Upper lobe of left lung (tissue), 6 donors: ENCODE measurements around the gene CXCR3. TPM values are rescaled to one million over a fixed set of nuclear protein-coding genes. Genes with fewer than 3 reads are reported as not detected.

Experiments used
- ATAC-seq, 2 donors: fragments of 200-7000 bp; cut with Tn5 transposase; one replicate each; pipeline ENCODE4 v1.9.1; 2022; ENCODE audit warnings: mild to moderate bottlenecking in 2 of 2, moderate library complexity in 2 of 2; ENCODE audit not compliant: low FRiP score in 2 of 2
- DNase-seq, 2 donors: peaks; one replicate each; pipeline ENCODE4 v3.0.0-alpha.2; 2019 to 2020
- H3K27ac ChIP-seq, 4 donors: fragments of 200-600 bp; sonication (generic); one replicate each; pipeline ENCODE4 v1.5.1; 2016 to 2019
- H3K27me3 ChIP-seq, 4 donors: fragments of 200-600 bp; sonication (generic); one replicate each; pipeline ENCODE4 v1.5.1; 2017 to 2019
- H3K36me3 ChIP-seq, 4 donors: fragments of 200-600 bp; sonication (generic); one replicate each; pipeline ENCODE4 v1.5.1; 2016 to 2019
- H3K4me1 ChIP-seq, 4 donors: fragments of 200-600 bp; sonication (generic); one replicate each; pipeline ENCODE4 v1.5.1; 2018 to 2019
- H3K4me3 ChIP-seq, 4 donors: fragments of 200-600 bp; sonication (generic); one replicate each; pipeline ENCODE4 v1.5.1; 2017 to 2019; ENCODE audit warnings: mild to moderate bottlenecking in 2 of 4, moderate library complexity in 1 of 4
- H3K9me3 ChIP-seq, 4 donors: fragments of 200-600 bp; sonication (generic); one replicate each; pipeline ENCODE4 v1.5.1; 2018 to 2019
- EP300 ChIP-seq, 4 donors: sonication (generic); formaldehyde crosslinking; IDR thresholded peaks; one replicate each; pipeline ENCODE4 v1.5.1; 2017; ENCODE audit warnings: antibody characterized with exemption in 4 of 4, control low read depth in 2 of 4
- POLR2A ChIP-seq, 4 donors: fragments of 450-650 bp; IDR thresholded peaks; one replicate each; pipeline ENCODE4 v1.5.1; 2016 to 2017; ENCODE audit warnings: antibody characterized with exemption in 4 of 4, mild to moderate bottlenecking in 2 of 4
- POLR2AphosphoS5 ChIP-seq, 2 donors: sonication (generic); formaldehyde crosslinking; IDR thresholded peaks; one replicate each; pipeline ENCODE4 v1.5.1; 2017; ENCODE audit warnings: antibody characterized with exemption in 2 of 2
- WGBS, 2 donors: methylation state at CpG; one replicate each; pipeline ENCODE4 v1.1.5; 2017 to 2018; 5-methylcytosine and 5-hydroxymethylcytosine counted together
- total RNA-seq, 6 donors: library from RNA; depleted of rRNA in 4 of 6; stranded (reverse); fragments of >200 nt in 4 of 6; gene quantifications; one replicate each; pipeline versions ENCODE4 v1.1.0 to v1.2.1, GENCODE V29; 2016 to 2021
- TF ChIP-seq, protein P1 (sequence below), 6 experiments: fragments of 450-650 bp in 4 of 6; fragments of 200-600 bp in 2 of 6; sonication (generic) in 2 of 6; IDR thresholded peaks; one replicate each; pipeline ENCODE4 v1.5.1; 2016 to 2019; ENCODE audit warnings: antibody characterized with exemption in 6 of 6
- donor health status: DM: no; HTN: no; CAD: no; lungs with moderate emphysema.
- donor health status: DM: no; HTN: yes; CAD: no; lungs with severe emphysema.

CXCR3 gene
- total RNA-seq, 6 donors from 2014 or later, result 0.76 to 5.2 (median 0.97) TPM; not detected in 1

GRCh38 chrX:71625471-71625870 lies 7.2 kb upstream of the CXCR3 start:
- Histone ChIP-seq H3K36me3 (no peaks in the 10 kb centered on the region), H3K4me1 (peaks cover 11 to 32% (median 18%) of the 10 kb centered on the region in 4 donors), H3K9me3 (no peaks in the 10 kb centered on the region), H3K27me3 (no peaks in the 10 kb centered on the region), H3K4me3 (no peak overlapping the region), H3K27ac (no peak overlapping the region)
- WGBS, 2 donors, result 88 to 89% methylated on average over 5 of the region's 5 CpGs
- ATAC-seq (no peak), DNase-seq (no peak)
- TF ChIP-seq EP300 (IDR thresholded peaks at IDR 0.05) (no peak), POLR2AphosphoS5 (IDR thresholded peaks at IDR 0.05) (no peak), POLR2A (IDR thresholded peaks at IDR 0.05) (no peak)
- TF ChIP-seq, protein P1, sequence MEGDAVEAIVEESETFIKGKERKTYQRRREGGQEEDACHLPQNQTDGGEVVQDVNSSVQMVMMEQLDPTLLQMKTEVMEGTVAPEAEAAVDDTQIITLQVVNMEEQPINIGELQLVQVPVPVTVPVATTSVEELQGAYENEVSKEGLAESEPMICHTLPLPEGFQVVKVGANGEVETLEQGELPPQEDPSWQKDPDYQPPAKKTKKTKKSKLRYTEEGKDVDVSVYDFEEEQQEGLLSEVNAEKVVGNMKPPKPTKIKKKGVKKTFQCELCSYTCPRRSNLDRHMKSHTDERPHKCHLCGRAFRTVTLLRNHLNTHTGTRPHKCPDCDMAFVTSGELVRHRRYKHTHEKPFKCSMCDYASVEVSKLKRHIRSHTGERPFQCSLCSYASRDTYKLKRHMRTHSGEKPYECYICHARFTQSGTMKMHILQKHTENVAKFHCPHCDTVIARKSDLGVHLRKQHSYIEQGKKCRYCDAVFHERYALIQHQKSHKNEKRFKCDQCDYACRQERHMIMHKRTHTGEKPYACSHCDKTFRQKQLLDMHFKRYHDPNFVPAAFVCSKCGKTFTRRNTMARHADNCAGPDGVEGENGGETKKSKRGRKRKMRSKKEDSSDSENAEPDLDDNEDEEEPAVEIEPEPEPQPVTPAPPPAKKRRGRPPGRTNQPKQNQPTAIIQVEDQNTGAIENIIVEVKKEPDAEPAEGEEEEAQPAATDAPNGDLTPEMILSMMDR (IDR thresholded peaks at IDR 0.05), result no peak

DNA sequence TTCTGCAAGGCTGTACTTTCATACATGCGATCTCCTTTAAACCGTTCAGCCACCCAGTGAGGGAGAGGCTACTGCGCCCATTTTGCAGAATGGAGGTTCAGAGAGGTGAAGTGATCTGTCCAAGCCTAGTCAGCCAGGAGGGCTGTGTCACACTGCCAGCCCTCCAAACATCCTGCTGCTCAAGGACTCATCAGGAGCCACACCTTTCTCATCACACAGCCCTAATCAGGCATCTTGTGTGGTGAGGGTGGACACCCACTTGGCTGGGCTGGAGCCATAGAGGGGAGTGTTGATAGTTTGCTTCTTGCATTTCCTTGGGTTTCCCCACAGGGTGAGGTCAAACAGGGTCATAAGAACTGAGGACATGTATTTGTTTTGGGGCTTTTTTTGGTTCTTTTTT lies 5.4 kb upstream of the CXCR3 start:
- TF ChIP-seq, protein P1 (IDR thresholded peaks at IDR 0.05), result no peak
- TF ChIP-seq POLR2AphosphoS5 (IDR thresholded peaks at IDR 0.05) (no peak), POLR2A (IDR thresholded peaks at IDR 0.05) (no peak), EP300 (IDR thresholded peaks at IDR 0.05) (no peak)
- ATAC-seq (no peak), DNase-seq (no peak)
- peak overlapping the region; percentile 75 to 86 (median 77) for H3K27ac ChIP-seq
- no peaks in the 10 kb centered on the region for H3K9me3 ChIP-seq
- H3K4me3 ChIP-seq, result no peak overlapping the region
- H3K36me3 ChIP-seq, result no peaks in the 10 kb centered on the region
- peaks cover 11 to 32% (median 19%) of the 10 kb centered on the region in 4 donors for H3K4me1 ChIP-seq
- WGBS, 2 donors, result 86% methylated on average over 3 of the region's 3 CpGs; no CpG with 5 or more reads in 1 of the 2 donors
- H3K27me3 ChIP-seq, result no peaks in the 10 kb centered on the region

- H3K9me3 ChIP-seq, result no peaks in the 10 kb centered on the region
- DNase-seq, result peak in 1 of 2 donors; percentile 87
- H3K4me3 ChIP-seq, result no peak overlapping the region
- H3K36me3 ChIP-seq, result no peaks in the 10 kb centered on the region
- peaks cover 11 to 32% (median 20%) of the 10 kb centered on the region in 4 donors for H3K4me1 ChIP-seq
- peak; percentile 84 to 93 for ATAC-seq
- WGBS, 2 donors, result 17% methylated on average over 9 of the region's 13 CpGs; no CpG with 5 or more reads in 1 of the 2 donors
- peaks cover 0 to 4% (median 0%) of the 10 kb centered on the region in 4 donors for H3K27me3 ChIP-seq
- peak overlapping the region; percentile 75 to 86 (median 77) for H3K27ac ChIP-seq
- TF ChIP-seq, protein P1 (IDR thresholded peaks at IDR 0.05), result peak in 4 of 6 experiments; percentile 23 to 42 (median 26)
- no peak for TF ChIP-seq EP300 (IDR thresholded peaks at IDR 0.05)
These were observed 4.5 kb upstream of the CXCR3 start for GRCh38 chrX:71622576-71623450.

GRCh38 chrX:71622032-71622575 lies 3.8 kb upstream of the CXCR3 start:
- WGBS, 2 donors, result 83 to 84% methylated on average over 2 to 9 of the region's 9 CpGs
- Histone ChIP-seq H3K27ac (peak overlapping the region; percentile 75 to 86 (median 77)), H3K4me1 (peaks cover 11 to 32% (median 20%) of the 10 kb centered on the region in 4 donors), H3K4me3 (no peak overlapping the region), H3K36me3 (no peaks in the 10 kb centered on the region), H3K9me3 (no peaks in the 10 kb centered on the region), H3K27me3 (peaks cover 0 to 4% (median 0%) of the 10 kb centered on the region in 4 donors)
- DNase-seq (no peak), ATAC-seq (no peak)
- TF ChIP-seq, protein P1 (IDR thresholded peaks at IDR 0.05), result no peak
- TF ChIP-seq POLR2AphosphoS5 (IDR thresholded peaks at IDR 0.05) (no peak), POLR2A (IDR thresholded peaks at IDR 0.05) (no peak), EP300 (IDR thresholded peaks at IDR 0.05) (no peak)
